Neural cell (in vitro differentiated cells): ENCODE data around the gene VAMP1. TPM values are rescaled to one million over a fixed set of nuclear protein-coding genes. Genes with fewer than 3 reads are reported as not detected.

ENCODE experiments used
- H2AFZ ChIP-seq: fragments of 200-600, 300-800 bp; sonication (generic), shearing (Covaris generic); 2 replicates; pipeline ENCODE4 v1.6.0; 2014; ENCODE audit warnings: low read depth, mild to moderate bottlenecking, antibody characterized with exemption, low read length, moderate library complexity
- H3F3A ChIP-seq: fragments of 200-600 bp; shearing (Covaris generic); 2 replicates; pipeline ENCODE4 v1.6.1; 2016; ENCODE audit warnings: mild to moderate bottlenecking, moderate library complexity, mixed read lengths, antibody characterized with exemption, low read length; ENCODE audit not compliant: insufficient read depth, poor library complexity, severe bottlenecking
- H3K27ac ChIP-seq: fragments of 200-600, 300-800 bp; sonication (generic), shearing (Covaris generic); 2 replicates; pipeline ENCODE4 v1.5.1; 2014; ENCODE audit warnings: mild to moderate bottlenecking, low read length, moderate library complexity
- H3K27me3 ChIP-seq: fragments of 300-800, 200-600 bp; sonication (generic), shearing (Covaris generic); 2 replicates; pipeline ENCODE4 v1.6.0; 2014; ENCODE audit warnings: mild to moderate bottlenecking, low read depth, low read length, moderate library complexity; ENCODE audit not compliant: insufficient read depth
- H3K36me3 ChIP-seq: fragments of 300-800, 200-600 bp; sonication (generic), shearing (Covaris generic); 2 replicates; pipeline ENCODE4 v1.5.1; 2014; ENCODE audit warnings: mild to moderate bottlenecking, antibody characterized with exemption, low read length, moderate library complexity; ENCODE audit not compliant: insufficient read depth
- H3K4me2 ChIP-seq: fragments of 300-800, 200-600 bp; sonication (generic), shearing (Covaris generic); 2 replicates; pipeline ENCODE4 v1.6.0; 2014; ENCODE audit warnings: mild to moderate bottlenecking, low read length
- H3K4me3 ChIP-seq: fragments of 300-800, 200-600 bp; sonication (generic), shearing (Covaris generic); 2 replicates; pipeline ENCODE4 v1.5.1; 2014; ENCODE audit warnings: mild to moderate bottlenecking, low read length, moderate library complexity
- H3K79me2 ChIP-seq: fragments of 200-600 bp; shearing (Covaris generic); replicated peaks from 2 replicates; pipeline ENCODE4 v1.6.0; 2014; ENCODE audit warnings: mild to moderate bottlenecking, low read length, moderate library complexity; ENCODE audit not compliant: insufficient read depth
- H3K9ac ChIP-seq: fragments of 300-800, 200-600 bp; sonication (generic), shearing (Covaris generic); 2 replicates; pipeline ENCODE4 v1.6.1; 2016; ENCODE audit warnings: mild to moderate bottlenecking, low read length, mixed read lengths
- H3K9me2 ChIP-seq: fragments of 200-600 bp; shearing (Covaris generic); 2 replicates; pipeline ENCODE4 v1.6.1; 2016; ENCODE audit warnings: mild to moderate bottlenecking, low read length, mixed read lengths; ENCODE audit not compliant: insufficient read depth
- H3K9me3 ChIP-seq: fragments of 200-600, 300-800 bp; sonication (generic), shearing (Covaris generic); 2 replicates; pipeline ENCODE4 v1.6.1; 2016; ENCODE audit warnings: mild to moderate bottlenecking, mixed run types, low read length, moderate library complexity, mixed read lengths
- H4K20me1 ChIP-seq: fragments of 200-600 bp; shearing (Covaris generic); 2 replicates; pipeline ENCODE4 v1.6.1; 2016; ENCODE audit warnings: mild to moderate bottlenecking, mixed run types; ENCODE audit not compliant: insufficient read depth
- EP300 ChIP-seq: fragments of 450-650 bp; conservative IDR thresholded peaks from 2 replicates; pipeline ENCODE4 v1.6.1; 2014; ENCODE audit warnings: antibody characterized with exemption, mild to moderate bottlenecking, moderate library complexity; ENCODE audit not compliant: poor library complexity, severe bottlenecking
- EZH2 ChIP-seq: fragments of 200-600, 300-800 bp; shearing (Covaris generic), sonication (generic); IDR thresholded peaks from 2 replicates; pipeline ENCODE4 v1.6.1; 2014; ENCODE audit warnings: antibody characterized with exemption, low read length, borderline replicate concordance, mild to moderate bottlenecking; ENCODE audit not compliant: insufficient read depth, poor library complexity, severe bottlenecking
- MXI1 ChIP-seq: fragments of 450-650 bp; conservative IDR thresholded peaks from 2 replicates; pipeline ENCODE4 v1.6.1; 2014; ENCODE audit warnings: antibody characterized with exemption, mild to moderate bottlenecking; ENCODE audit not compliant: poor library complexity, severe bottlenecking
- POLR2AphosphoS5 ChIP-seq: IDR thresholded peaks from 2 replicates; pipeline ENCODE4 v1.6.1; 2012
- RAD21 ChIP-seq: fragments of 450-650 bp; conservative IDR thresholded peaks from 2 replicates; pipeline ENCODE4 v1.6.1; 2014; ENCODE audit warnings: antibody characterized with exemption, mild to moderate bottlenecking, moderate library complexity
- SMC3 ChIP-seq: fragments of 450-650 bp; conservative IDR thresholded peaks from 2 replicates; pipeline ENCODE4 v1.6.1; 2014; ENCODE audit warnings: antibody characterized with exemption, mild to moderate bottlenecking, moderate library complexity; ENCODE audit not compliant: poor library complexity
- TAF1 ChIP-seq: IDR thresholded peaks from 2 replicates; pipeline ENCODE4 v1.6.1; 2012; ENCODE audit warnings: low read depth
- polyA plus RNA-seq: library from polyadenylated mRNA; depleted of rRNA; stranded (reverse); fragments of >200 nt; gene quantifications from 2 replicates; pipeline ENCODE4 v1.2.3, GENCODE V29; 2014
- TF ChIP-seq, protein P1 (sequence below): IDR thresholded peaks from 2 replicates; pipeline ENCODE4 v1.6.1; 2012; ENCODE audit warnings: borderline replicate concordance
- TF ChIP-seq, protein P2 (sequence below): fragments of 450-650 bp; IDR thresholded peaks from 2 replicates; pipeline ENCODE4 v1.5.1; 2014; ENCODE audit warnings: antibody characterized with exemption, mild to moderate bottlenecking, moderate library complexity; ENCODE audit not compliant: poor library complexity, severe bottlenecking

Gene VAMP1
- polyA plus RNA-seq, 1 donor from 2014 or later: 4.3 TPM

DNA sequence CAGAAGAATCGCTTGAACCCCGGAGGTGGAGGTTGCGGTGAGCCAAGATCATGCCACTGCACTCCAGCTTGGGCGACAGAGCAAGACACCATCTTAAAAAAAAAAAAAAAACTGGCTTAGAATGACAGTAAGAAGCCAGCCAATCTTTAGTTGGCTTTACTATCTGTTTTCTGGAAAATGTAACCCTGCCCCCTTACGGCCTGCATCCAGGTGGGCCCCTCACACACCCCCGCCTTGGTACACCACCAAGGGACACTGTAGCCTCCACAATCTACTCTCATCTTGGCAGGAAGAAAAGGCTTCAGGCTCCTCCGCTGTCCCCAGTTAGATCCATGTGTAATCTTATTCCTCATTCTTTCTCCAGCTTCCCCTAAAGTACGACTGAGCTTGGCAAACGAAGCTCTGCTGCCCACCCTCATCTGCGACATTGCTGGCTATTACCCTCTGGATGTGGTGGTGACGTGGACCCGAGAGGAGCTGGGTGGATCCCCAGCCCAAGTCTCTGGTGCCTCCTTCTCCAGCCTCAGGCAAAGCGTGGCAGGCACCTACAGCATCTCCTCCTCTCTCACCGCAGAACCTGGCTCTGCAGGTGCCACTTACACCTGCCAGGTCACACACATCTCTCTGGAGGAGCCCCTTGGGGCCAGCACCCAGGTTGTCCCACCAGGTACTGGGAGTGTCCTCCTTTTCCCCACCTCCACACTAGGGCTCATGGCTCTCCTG, 12.0 kb downstream of the VAMP1 start:
- no peaks in the 10 kb centered on the region for H3K36me3 ChIP-seq
- no peak overlapping the region for H2AFZ ChIP-seq
- no peak overlapping the region for H3K4me3 ChIP-seq
- H3K9me2 ChIP-seq: no peaks in the 10 kb centered on the region
- no peaks in the 10 kb centered on the region for H3K27me3 ChIP-seq
- no peak overlapping the region for H3K9ac ChIP-seq
- no peaks in the 10 kb centered on the region for H3K9me3 ChIP-seq
- no peak overlapping the region for H3K27ac ChIP-seq
- TF ChIP-seq TAF1: no peak
- no peak for TF ChIP-seq MXI1
- TF ChIP-seq RAD21: no peak
- TF ChIP-seq, protein P1, sequence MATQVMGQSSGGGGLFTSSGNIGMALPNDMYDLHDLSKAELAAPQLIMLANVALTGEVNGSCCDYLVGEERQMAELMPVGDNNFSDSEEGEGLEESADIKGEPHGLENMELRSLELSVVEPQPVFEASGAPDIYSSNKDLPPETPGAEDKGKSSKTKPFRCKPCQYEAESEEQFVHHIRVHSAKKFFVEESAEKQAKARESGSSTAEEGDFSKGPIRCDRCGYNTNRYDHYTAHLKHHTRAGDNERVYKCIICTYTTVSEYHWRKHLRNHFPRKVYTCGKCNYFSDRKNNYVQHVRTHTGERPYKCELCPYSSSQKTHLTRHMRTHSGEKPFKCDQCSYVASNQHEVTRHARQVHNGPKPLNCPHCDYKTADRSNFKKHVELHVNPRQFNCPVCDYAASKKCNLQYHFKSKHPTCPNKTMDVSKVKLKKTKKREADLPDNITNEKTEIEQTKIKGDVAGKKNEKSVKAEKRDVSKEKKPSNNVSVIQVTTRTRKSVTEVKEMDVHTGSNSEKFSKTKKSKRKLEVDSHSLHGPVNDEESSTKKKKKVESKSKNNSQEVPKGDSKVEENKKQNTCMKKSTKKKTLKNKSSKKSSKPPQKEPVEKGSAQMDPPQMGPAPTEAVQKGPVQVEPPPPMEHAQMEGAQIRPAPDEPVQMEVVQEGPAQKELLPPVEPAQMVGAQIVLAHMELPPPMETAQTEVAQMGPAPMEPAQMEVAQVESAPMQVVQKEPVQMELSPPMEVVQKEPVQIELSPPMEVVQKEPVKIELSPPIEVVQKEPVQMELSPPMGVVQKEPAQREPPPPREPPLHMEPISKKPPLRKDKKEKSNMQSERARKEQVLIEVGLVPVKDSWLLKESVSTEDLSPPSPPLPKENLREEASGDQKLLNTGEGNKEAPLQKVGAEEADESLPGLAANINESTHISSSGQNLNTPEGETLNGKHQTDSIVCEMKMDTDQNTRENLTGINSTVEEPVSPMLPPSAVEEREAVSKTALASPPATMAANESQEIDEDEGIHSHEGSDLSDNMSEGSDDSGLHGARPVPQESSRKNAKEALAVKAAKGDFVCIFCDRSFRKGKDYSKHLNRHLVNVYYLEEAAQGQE: no peak
- TF ChIP-seq, protein P2, sequence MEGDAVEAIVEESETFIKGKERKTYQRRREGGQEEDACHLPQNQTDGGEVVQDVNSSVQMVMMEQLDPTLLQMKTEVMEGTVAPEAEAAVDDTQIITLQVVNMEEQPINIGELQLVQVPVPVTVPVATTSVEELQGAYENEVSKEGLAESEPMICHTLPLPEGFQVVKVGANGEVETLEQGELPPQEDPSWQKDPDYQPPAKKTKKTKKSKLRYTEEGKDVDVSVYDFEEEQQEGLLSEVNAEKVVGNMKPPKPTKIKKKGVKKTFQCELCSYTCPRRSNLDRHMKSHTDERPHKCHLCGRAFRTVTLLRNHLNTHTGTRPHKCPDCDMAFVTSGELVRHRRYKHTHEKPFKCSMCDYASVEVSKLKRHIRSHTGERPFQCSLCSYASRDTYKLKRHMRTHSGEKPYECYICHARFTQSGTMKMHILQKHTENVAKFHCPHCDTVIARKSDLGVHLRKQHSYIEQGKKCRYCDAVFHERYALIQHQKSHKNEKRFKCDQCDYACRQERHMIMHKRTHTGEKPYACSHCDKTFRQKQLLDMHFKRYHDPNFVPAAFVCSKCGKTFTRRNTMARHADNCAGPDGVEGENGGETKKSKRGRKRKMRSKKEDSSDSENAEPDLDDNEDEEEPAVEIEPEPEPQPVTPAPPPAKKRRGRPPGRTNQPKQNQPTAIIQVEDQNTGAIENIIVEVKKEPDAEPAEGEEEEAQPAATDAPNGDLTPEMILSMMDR: no peak
- TF ChIP-seq SMC3: no peak
- no peak for TF ChIP-seq POLR2AphosphoS5
- TF ChIP-seq EZH2: no peak
- no peak for TF ChIP-seq EP300
- no peaks in the 10 kb centered on the region for H3F3A ChIP-seq
- no peak overlapping the region for H3K4me2 ChIP-seq
- no peaks in the 10 kb centered on the region for H4K20me1 ChIP-seq
- no peaks in the 10 kb centered on the region for H3K79me2 ChIP-seq

DNA sequence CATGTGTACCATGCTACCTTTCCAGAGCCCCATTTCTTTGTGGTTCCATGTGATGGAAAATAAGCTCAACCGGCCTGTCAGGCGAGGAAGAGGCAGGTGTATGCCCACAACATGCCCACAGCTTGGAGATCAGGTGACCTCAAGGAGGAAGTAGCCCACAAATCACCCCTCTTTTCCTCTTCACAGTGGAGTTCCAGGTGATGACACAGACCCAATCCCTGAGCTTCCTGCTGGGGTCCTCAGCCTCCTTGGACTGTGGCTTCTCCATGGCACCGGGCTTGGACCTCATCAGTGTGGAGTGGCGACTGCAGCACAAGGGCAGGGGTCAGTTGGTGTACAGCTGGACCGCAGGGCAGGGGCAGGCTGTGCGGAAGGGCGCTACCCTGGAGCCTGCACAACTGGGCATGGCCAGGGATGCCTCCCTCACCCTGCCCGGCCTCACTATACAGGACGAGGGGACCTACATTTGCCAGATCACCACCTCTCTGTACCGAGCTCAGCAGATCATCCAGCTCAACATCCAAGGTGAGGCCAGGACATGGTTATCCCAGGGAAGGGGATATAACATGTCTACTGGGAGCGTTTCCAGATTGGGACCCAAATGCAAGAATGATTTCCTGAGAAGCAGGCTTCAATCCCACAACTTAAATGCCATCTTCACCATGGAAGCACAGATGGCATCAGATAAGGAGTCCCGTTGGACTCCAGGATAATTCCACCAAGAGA, 13.1 kb downstream of the VAMP1 start:
- Histone ChIP-seq H3K4me3 (no peak overlapping the region), H3F3A (no peaks in the 10 kb centered on the region), H3K27ac (no peak overlapping the region), H3K27me3 (no peaks in the 10 kb centered on the region), H3K9me3 (no peaks in the 10 kb centered on the region), H3K4me2 (no peak overlapping the region), H4K20me1 (no peaks in the 10 kb centered on the region), H3K9me2 (no peaks in the 10 kb centered on the region), H2AFZ (no peak overlapping the region), H3K36me3 (no peaks in the 10 kb centered on the region), H3K9ac (no peak overlapping the region), H3K79me2 (no peaks in the 10 kb centered on the region)
- TF ChIP-seq TAF1: no peak
- TF ChIP-seq, protein P2: no peak
- no peak for TF ChIP-seq EP300
- TF ChIP-seq POLR2AphosphoS5: no peak
- TF ChIP-seq, protein P1: no peak
- no peak for TF ChIP-seq SMC3
- no peak for TF ChIP-seq MXI1
